ENCODE data around the gene KCNH1. TPM values are rescaled to one million over a fixed set of nuclear protein-coding genes. Genes with fewer than 3 reads are reported as not detected.

Gene KCNH1
- total RNA-seq, 1 experiment from 2014 or later: not detected

GRCh38 chr1:210723646-210724045 lies 410.3 kb downstream of the KCNH1 start:
- Histone ChIP-seq H3K36me3 (ENCODE audit: insufficient read depth, low read length, poor library complexity, severe bottlenecking) (no peaks in the 10 kb centered on the region), H3K4me1 (ENCODE audit: insufficient read depth, low read length, poor library complexity, severe bottlenecking) (no peaks in the 10 kb centered on the region), H3K4me3 (ENCODE audit: low read depth, low read length, poor library complexity, severe bottlenecking) (no peak overlapping the region), H3K9me3 (ENCODE audit: low read depth, low read length, poor library complexity, severe bottlenecking) (no peaks in the 10 kb centered on the region), H3K27ac (ENCODE audit: low read depth, low read length, poor library complexity, severe bottlenecking) (no peak overlapping the region), H3K27me3 (replicated peaks; ENCODE audit: insufficient read depth, low read depth, low read length, poor library complexity) (peaks cover 8% of the 10 kb centered on the region)
- intact Hi-C loops (cut with micrococcal nuclease; ENCODE audit: unreplicated experiment): no loop called here
- BruUV-seq (replicated peaks): no TSS peak
- DNase-seq (ENCODE audit: low spot score): no peak
- TF ChIP-seq CTCF (conservative IDR thresholded peaks at IDR 0.05; ENCODE audit: low read depth, low read length) (no peak), EZH2 (IDR thresholded peaks at IDR 0.05; ENCODE audit: borderline replicate concordance, low read depth, low read length, poor library complexity, severe bottlenecking) (no peak)
- POLR2A ChIA-PET (ENCODE audit: low non-redundant PET): no interaction called here
- CTCF ChIA-PET: no interaction called here

GRCh38 chr1:210722410-210723081 lies 411.4 kb downstream of the KCNH1 start:
- ChIA-PET CTCF (no interaction called here), POLR2A (ENCODE audit: low non-redundant PET) (no interaction called here)
- H3K4me3 ChIP-seq (ENCODE audit: low read depth, low read length, poor library complexity, severe bottlenecking): no peak overlapping the region
- intact Hi-C loops (cut with micrococcal nuclease; ENCODE audit: unreplicated experiment): no loop called here
- H3K27me3 ChIP-seq (replicated peaks; ENCODE audit: insufficient read depth, low read depth, low read length, poor library complexity): peaks cover 8% of the 10 kb centered on the region
- no peaks in the 10 kb centered on the region for H3K36me3 ChIP-seq (ENCODE audit: insufficient read depth, low read length, poor library complexity, severe bottlenecking)
- H3K27ac ChIP-seq (ENCODE audit: low read depth, low read length, poor library complexity, severe bottlenecking): no peak overlapping the region
- BruUV-seq (replicated peaks): no TSS peak
- no peak for DNase-seq (ENCODE audit: low spot score)
- TF ChIP-seq CTCF (conservative IDR thresholded peaks at IDR 0.05; ENCODE audit: low read depth, low read length): no peak
- TF ChIP-seq EZH2 (IDR thresholded peaks at IDR 0.05; ENCODE audit: borderline replicate concordance, low read depth, low read length, poor library complexity, severe bottlenecking): no peak
- no peaks in the 10 kb centered on the region for H3K9me3 ChIP-seq (ENCODE audit: low read depth, low read length, poor library complexity, severe bottlenecking)
- no peaks in the 10 kb centered on the region for H3K4me1 ChIP-seq (ENCODE audit: insufficient read depth, low read length, poor library complexity, severe bottlenecking)

GRCh38 chr1:210715072-210715471 lies 418.9 kb downstream of the KCNH1 start:
- intact Hi-C loops (cut with micrococcal nuclease; ENCODE audit: unreplicated experiment): no loop called here
- CTCF ChIA-PET: no interaction called here
- peak; percentile 6 for DNase-seq (ENCODE audit: low spot score)

More at GRCh38 chr1:210715072-210715471, 418.9 kb downstream of the KCNH1 start:
- Histone ChIP-seq H3K27me3 (replicated peaks; ENCODE audit: insufficient read depth, low read depth, low read length, poor library complexity) (peaks cover 18% of the 10 kb centered on the region), H3K9me3 (ENCODE audit: low read depth, low read length, poor library complexity, severe bottlenecking) (no peaks in the 10 kb centered on the region), H3K4me1 (ENCODE audit: insufficient read depth, low read length, poor library complexity, severe bottlenecking) (no peaks in the 10 kb centered on the region), H3K27ac (ENCODE audit: low read depth, low read length, poor library complexity, severe bottlenecking) (no peak overlapping the region), H3K36me3 (ENCODE audit: insufficient read depth, low read length, poor library complexity, severe bottlenecking) (no peaks in the 10 kb centered on the region), H3K4me3 (ENCODE audit: low read depth, low read length, poor library complexity, severe bottlenecking) (no peak overlapping the region)
- no TSS peak for BruUV-seq (replicated peaks)
- TF ChIP-seq EZH2 (IDR thresholded peaks at IDR 0.05; ENCODE audit: borderline replicate concordance, low read depth, low read length, poor library complexity, severe bottlenecking) (no peak), CTCF (conservative IDR thresholded peaks at IDR 0.05; ENCODE audit: low read depth, low read length) (no peak)
- POLR2A ChIA-PET (ENCODE audit: low non-redundant PET): no interaction called here

Data from A673 (cell line).